ENCODE results near the gene NQO1. TPM values are rescaled to one million over a fixed set of nuclear protein-coding genes. Genes with fewer than 3 reads are reported as not detected.

The NQO1 gene
- total and polyA plus RNA-seq, 2 of the 13 experiments (the other 11 are each of a cell fraction or from before 2014, with no cell fraction given): 464 to 1,060 TPM

- no peak for TF ChIP-seq ELK4 (CRISPR knock-in tag; IDR thresholded peaks at IDR 0.05; ENCODE audit: borderline replicate concordance)
- no peak for TF ChIP-seq DMTF1 (CRISPR knock-in tag; IDR thresholded peaks at IDR 0.05)
- TF ChIP-seq TEAD2 (CRISPR knock-in tag; IDR thresholded peaks at IDR 0.05): no peak
- TF ChIP-seq KLF11 (CRISPR knock-in tag; IDR thresholded peaks at IDR 0.05): no peak
- TF ChIP-seq, protein P1, sequence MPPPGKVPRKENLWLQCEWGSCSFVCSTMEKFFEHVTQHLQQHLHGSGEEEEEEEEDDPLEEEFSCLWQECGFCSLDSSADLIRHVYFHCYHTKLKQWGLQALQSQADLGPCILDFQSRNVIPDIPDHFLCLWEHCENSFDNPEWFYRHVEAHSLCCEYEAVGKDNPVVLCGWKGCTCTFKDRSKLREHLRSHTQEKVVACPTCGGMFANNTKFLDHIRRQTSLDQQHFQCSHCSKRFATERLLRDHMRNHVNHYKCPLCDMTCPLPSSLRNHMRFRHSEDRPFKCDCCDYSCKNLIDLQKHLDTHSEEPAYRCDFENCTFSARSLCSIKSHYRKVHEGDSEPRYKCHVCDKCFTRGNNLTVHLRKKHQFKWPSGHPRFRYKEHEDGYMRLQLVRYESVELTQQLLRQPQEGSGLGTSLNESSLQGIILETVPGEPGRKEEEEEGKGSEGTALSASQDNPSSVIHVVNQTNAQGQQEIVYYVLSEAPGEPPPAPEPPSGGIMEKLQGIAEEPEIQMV (CRISPR knock-in tag; IDR thresholded peaks at IDR 0.05; ENCODE audit: low read depth): no peak
- no peak for TF ChIP-seq SRSF4 (IDR thresholded peaks at IDR 0.05; ENCODE audit: low read depth, low read length, poor library complexity, severe bottlenecking)
- TF ChIP-seq ZNF512B (CRISPR knock-in tag; IDR thresholded peaks at IDR 0.05; ENCODE audit: borderline replicate concordance): no peak
- no peak for TF ChIP-seq RBM22 (optimal IDR thresholded peaks at IDR 0.05; ENCODE audit: low read length)
- TF ChIP-seq GATAD2A (CRISPR knock-in tag; IDR thresholded peaks at IDR 0.05): peak; percentile 84
- no peak for TF ChIP-seq AHR (CRISPR knock-in tag; IDR thresholded peaks at IDR 0.05)
- TF ChIP-seq GTF2F1 (IDR thresholded peaks at IDR 0.05; ENCODE audit: low read length): no peak
- no peak for TF ChIP-seq ZNF878 (CRISPR knock-in tag; IDR thresholded peaks at IDR 0.05)
- no peak for TF ChIP-seq SKIL (CRISPR knock-in tag; IDR thresholded peaks at IDR 0.05; ENCODE audit: borderline replicate concordance)
- TF ChIP-seq ZNF138 (CRISPR knock-in tag; IDR thresholded peaks at IDR 0.05; ENCODE audit: low read depth): no peak
These were observed 46.0 kb downstream of the NQO1 start (continued) for GRCh38 chr16:69680358-69680757.

Measured in HepG2 (cell line).